CD8-positive, alpha-beta memory T cell (primary cell): ENCODE results near the gene TRIP10. TPM values are rescaled to one million over a fixed set of nuclear protein-coding genes. Genes with fewer than 3 reads are reported as not detected.
"Not testable (repeated sequence)": the region's sequence is repeated elsewhere in the genome, so short reads cannot be mapped to it uniquely, and the experiment has no call there.

Source experiments
- CTCF ChIA-PET: fragments of 350-600 bp; sonication (Branson Sonifier 250); formaldehyde crosslinking; loops from one replicate; lab custom pipeline; 2021; ENCODE audit warnings: antibody characterized with exemption; lab: Charles Lee
- POLR2A ChIA-PET: fragments of 350-600 bp; sonication (Branson Sonifier 250); formaldehyde crosslinking; loops from one replicate; lab custom pipeline; 2021; ENCODE audit warnings: antibody characterized with exemption; lab: Charles Lee
- DNase-seq, 5 donors: peaks; one replicate each; pipeline versions ENCODE4 v3.0.0 to v3.0.0-alpha.2; 2020 to 2022; ENCODE audit warnings: mixed read lengths in 1 of 5
- H3K27ac ChIP-seq: one replicate; pipeline ENCODE4 v1.7.0; 2013; ENCODE audit warnings: low read depth, mild to moderate bottlenecking, low read length, moderate library complexity
- H3K27me3 ChIP-seq: 2 replicates; pipeline ENCODE4 v1.7.0; 2013; ENCODE audit warnings: low read length, mild to moderate bottlenecking; ENCODE audit not compliant: insufficient read depth, poor library complexity, severe bottlenecking
- H3K36me3 ChIP-seq: 2 replicates; pipeline ENCODE4 v1.7.0; 2013; ENCODE audit warnings: mild to moderate bottlenecking, low read length, moderate library complexity; ENCODE audit not compliant: insufficient read depth
- H3K4me1 ChIP-seq: 2 replicates; pipeline ENCODE4 v1.7.0; 2013; ENCODE audit warnings: mild to moderate bottlenecking, low read length, moderate library complexity; ENCODE audit not compliant: insufficient read depth
- H3K4me3 ChIP-seq: 2 replicates; pipeline ENCODE4 v1.7.0; 2013; ENCODE audit warnings: mild to moderate bottlenecking, low read length
- H3K9me3 ChIP-seq: 2 replicates; pipeline ENCODE4 v1.7.0; 2013; ENCODE audit warnings: mild to moderate bottlenecking, low read length
- H3K27ac Mint-ChIP-seq, 8 donors: one replicate each; pipeline ENCODE4 v1.8.0; 2020 to 2021; ENCODE audit warnings: mixed read lengths in 8 of 8, mild to moderate bottlenecking in 6 of 8, inconsistent platforms in 3 of 8, moderate library complexity in 3 of 8
- H3K27me3 Mint-ChIP-seq, 2 donors: one replicate each; pipeline ENCODE4 v1.8.0; 2020 to 2021; ENCODE audit warnings: mixed read lengths in 2 of 2, mild to moderate bottlenecking in 1 of 2, moderate library complexity in 1 of 2
- H3K36me3 Mint-ChIP-seq, 3 donors: one replicate each; pipeline ENCODE4 v1.8.0; 2020 to 2021; ENCODE audit warnings: mixed read lengths in 3 of 3, inconsistent platforms in 1 of 3, mild to moderate bottlenecking in 1 of 3
- H3K4me1 Mint-ChIP-seq, 3 donors: one replicate each; pipeline ENCODE4 v1.8.0; 2020 to 2021; ENCODE audit warnings: mixed read lengths in 3 of 3, inconsistent platforms in 1 of 3, mild to moderate bottlenecking in 1 of 3
- H3K4me3 Mint-ChIP-seq, 7 donors: one replicate each; pipeline ENCODE4 v1.8.0; 2020 to 2021; ENCODE audit warnings: mixed read lengths in 7 of 7, mild to moderate bottlenecking in 6 of 7, moderate library complexity in 4 of 7, inconsistent platforms in 2 of 7
- H3K9me3 Mint-ChIP-seq, 5 donors: one replicate each; pipeline ENCODE4 v1.8.0; 2020 to 2022; ENCODE audit warnings: mixed read lengths in 5 of 5, mild to moderate bottlenecking in 3 of 5, moderate library complexity in 2 of 5, inconsistent platforms in 1 of 5
- polyA plus RNA-seq: library from polyadenylated mRNA; unstranded; fragments of 300-500 nt; fragmentation: Illumina TruSeq; gene quantifications from one replicate; pipeline ENCODE4 v1.2.3, GENCODE V29; 2021
- total RNA-seq, 2 experiments: library from RNA; stranded (reverse); gene quantifications; one replicate each; pipeline ENCODE4 v1.2.3, GENCODE V29; 2021

Gene TRIP10
- total and polyA plus RNA-seq, 3 experiments from 2014 or later: 2.0 to 47.8 (median 44.6) TPM

GRCh38 chr19:6708913-6709312, 30.6 kb upstream of the TRIP10 start:
- H3K36me3 ChIP-seq, POLR2A ChIA-PET, H3K4me1 ChIP-seq, H3K9me3 Mint-ChIP-seq, H3K4me3 ChIP-seq, CTCF ChIA-PET, H3K9me3 ChIP-seq, DNase-seq, H3K36me3 Mint-ChIP-seq, H3K27ac ChIP-seq, H3K27ac Mint-ChIP-seq: not testable (repeated sequence)
- H3K4me1 Mint-ChIP-seq: peaks cover 12 to 15% (median 14%) of the 10 kb centered on the region in 3 donors
- H3K27me3 ChIP-seq: peaks cover 10% of the 10 kb centered on the region
- peaks cover 17 to 27% of the 10 kb centered on the region in 2 donors for H3K27me3 Mint-ChIP-seq
- H3K4me3 Mint-ChIP-seq: peak overlapping the region in 1 of 7 donors; percentile 77

GRCh38 chr19:6709549-6709948, 29.9 kb upstream of the TRIP10 start:
- peaks cover 17 to 27% of the 10 kb centered on the region in 2 donors for H3K27me3 Mint-ChIP-seq
- H3K36me3 ChIP-seq: no peaks in the 10 kb centered on the region
- H3K27me3 ChIP-seq: peaks cover 10% of the 10 kb centered on the region
- H3K4me1 Mint-ChIP-seq: peaks cover 13 to 15% (median 14%) of the 10 kb centered on the region in 3 donors
- DNase-seq: no peak
- H3K36me3 Mint-ChIP-seq: no peaks in the 10 kb centered on the region
- no peak overlapping the region for H3K4me3 ChIP-seq
- ChIA-PET POLR2A (no interaction called here), CTCF (no interaction called here)
- no peaks in the 10 kb centered on the region for H3K4me1 ChIP-seq
- H3K27ac ChIP-seq: no peak overlapping the region
- no peaks in the 10 kb centered on the region for H3K9me3 Mint-ChIP-seq
- no peaks in the 10 kb centered on the region for H3K9me3 ChIP-seq
- H3K4me3 Mint-ChIP-seq: peak overlapping the region in 1 of 7 donors; percentile 14
- peak overlapping the region in 2 of 8 donors; percentile 41 to 64 for H3K27ac Mint-ChIP-seq

DNA sequence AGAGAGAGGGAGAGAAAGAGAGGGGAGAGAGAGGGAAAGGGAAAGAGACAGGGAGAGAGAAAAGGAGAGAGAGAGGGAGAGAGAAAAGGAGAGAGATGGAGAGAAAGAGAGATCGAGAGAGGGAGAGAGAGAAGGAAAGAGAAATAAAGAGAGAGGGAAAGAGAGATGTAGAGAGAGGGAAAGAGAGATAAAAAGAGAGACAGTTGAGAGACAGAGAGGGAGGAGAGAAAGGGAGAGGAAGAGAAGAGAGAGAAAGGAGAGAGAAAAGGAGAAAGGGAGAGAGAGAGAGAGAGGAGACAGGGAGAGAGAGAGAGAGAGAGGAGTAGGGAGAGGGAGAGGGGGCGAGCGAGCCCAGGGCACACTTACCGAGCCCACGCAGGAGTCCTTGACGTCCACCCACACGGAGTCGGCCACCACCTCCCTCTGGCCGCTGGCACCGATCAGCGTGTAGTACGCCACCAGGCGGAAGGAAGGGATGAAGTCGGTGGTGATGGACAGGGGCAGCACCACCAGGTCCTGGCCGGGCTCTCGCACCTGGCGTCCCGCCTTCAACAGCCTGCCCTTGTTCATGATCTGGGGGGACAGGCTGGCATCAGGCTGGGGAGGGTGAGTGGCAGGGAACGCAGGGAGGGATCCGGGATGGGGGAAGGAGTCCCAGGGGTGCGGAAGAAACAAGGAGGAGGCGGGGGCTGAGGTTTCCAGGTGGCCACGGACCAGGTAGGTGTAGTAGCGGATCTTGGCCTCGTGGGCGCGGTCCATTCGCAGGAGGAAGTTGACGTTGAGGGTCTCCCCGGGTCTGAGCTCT, 29.0 kb upstream of the TRIP10 start:
- Histone ChIP-seq H3K27ac (no peak overlapping the region), H3K4me1 (no peaks in the 10 kb centered on the region), H3K36me3 (no peaks in the 10 kb centered on the region), H3K27me3 (peaks cover 10% of the 10 kb centered on the region), H3K4me3 (no peak overlapping the region), H3K9me3 (no peaks in the 10 kb centered on the region)
- H3K9me3 Mint-ChIP-seq: no peaks in the 10 kb centered on the region
- POLR2A ChIA-PET: no interaction called here
- DNase-seq: no peak
- H3K36me3 Mint-ChIP-seq: no peaks in the 10 kb centered on the region
- peaks cover 13 to 15% (median 14%) of the 10 kb centered on the region in 3 donors for H3K4me1 Mint-ChIP-seq
- CTCF ChIA-PET: interaction anchor here (0.9 kb wide), 1 partner anchor 194 kb away, joined by 4 read pairs; no protein-coding TSS in a partner anchor
- peaks cover 17 to 27% of the 10 kb centered on the region in 2 donors for H3K27me3 Mint-ChIP-seq
- peak overlapping the region in 4 of 7 donors; percentile 7 to 58 (median 20) for H3K4me3 Mint-ChIP-seq
- H3K27ac Mint-ChIP-seq: peak overlapping the region in 4 of 8 donors; percentile 30 to 83 (median 51)

- POLR2A ChIA-PET: no interaction called here
- Mint-ChIP-seq H3K36me3 (no peaks in the 10 kb centered on the region), H3K4me1 (peaks cover 13 to 15% (median 14%) of the 10 kb centered on the region in 3 donors), H3K27ac (peak overlapping the region in 1 of 8 donors; percentile 47), H3K27me3 (peaks cover 17 to 27% of the 10 kb centered on the region in 2 donors), H3K9me3 (no peaks in the 10 kb centered on the region), H3K4me3 (peak overlapping the region in 2 of 7 donors; percentile 15 to 58)
- Histone ChIP-seq H3K27ac (no peak overlapping the region), H3K27me3 (peaks cover 10% of the 10 kb centered on the region), H3K4me3 (no peak overlapping the region), H3K36me3 (no peaks in the 10 kb centered on the region), H3K4me1 (no peaks in the 10 kb centered on the region), H3K9me3 (no peaks in the 10 kb centered on the region)
- DNase-seq: no peak
- CTCF ChIA-PET: interaction anchor here (0.9 kb wide), 1 partner anchor 194 kb away, joined by 4 read pairs; no protein-coding TSS in a partner anchor
These were observed 28.5 kb upstream of the TRIP10 start for GRCh38 chr19:6711078-6711361.

- Mint-ChIP-seq H3K4me1 (peaks cover 12 to 15% (median 14%) of the 10 kb centered on the region in 3 donors), H3K9me3 (no peaks in the 10 kb centered on the region), H3K27me3 (peaks cover 17 to 27% of the 10 kb centered on the region in 2 donors), H3K27ac (no peak overlapping the region), H3K4me3 (no peak overlapping the region), H3K36me3 (no peaks in the 10 kb centered on the region)
- H3K36me3 ChIP-seq: no peaks in the 10 kb centered on the region
- no peaks in the 10 kb centered on the region for H3K4me1 ChIP-seq
- ChIA-PET POLR2A (no interaction called here), CTCF (no interaction called here)
- H3K27ac ChIP-seq: no peak overlapping the region
- H3K9me3 ChIP-seq: no peaks in the 10 kb centered on the region
- H3K27me3 ChIP-seq: peaks cover 10% of the 10 kb centered on the region
- DNase-seq: no peak
- no peak overlapping the region for H3K4me3 ChIP-seq
These were observed 27.9 kb upstream of the TRIP10 start for GRCh38 chr19:6711605-6712004.

DNA sequence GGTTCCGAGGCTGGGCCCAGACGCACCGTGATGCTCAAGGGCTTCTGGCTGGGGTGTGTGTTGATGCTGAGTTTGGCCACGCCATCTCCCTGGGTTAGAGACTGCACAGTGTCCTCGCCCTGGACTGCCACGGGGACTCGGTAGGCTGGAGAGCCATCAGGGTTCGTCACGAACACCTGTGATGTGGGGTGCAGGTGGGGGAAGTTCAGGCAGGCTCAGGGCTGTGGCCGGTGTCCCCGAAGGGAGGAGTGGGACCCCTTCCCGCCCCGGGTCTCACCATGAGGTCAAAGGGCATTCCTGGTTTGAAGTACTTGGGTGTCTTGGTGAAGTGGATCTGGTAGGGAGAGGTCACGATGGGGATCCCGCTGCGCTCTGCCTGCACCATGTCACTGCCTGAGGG, 27.2 kb upstream of the TRIP10 start:
- H3K36me3 Mint-ChIP-seq: no peaks in the 10 kb centered on the region

DNA sequence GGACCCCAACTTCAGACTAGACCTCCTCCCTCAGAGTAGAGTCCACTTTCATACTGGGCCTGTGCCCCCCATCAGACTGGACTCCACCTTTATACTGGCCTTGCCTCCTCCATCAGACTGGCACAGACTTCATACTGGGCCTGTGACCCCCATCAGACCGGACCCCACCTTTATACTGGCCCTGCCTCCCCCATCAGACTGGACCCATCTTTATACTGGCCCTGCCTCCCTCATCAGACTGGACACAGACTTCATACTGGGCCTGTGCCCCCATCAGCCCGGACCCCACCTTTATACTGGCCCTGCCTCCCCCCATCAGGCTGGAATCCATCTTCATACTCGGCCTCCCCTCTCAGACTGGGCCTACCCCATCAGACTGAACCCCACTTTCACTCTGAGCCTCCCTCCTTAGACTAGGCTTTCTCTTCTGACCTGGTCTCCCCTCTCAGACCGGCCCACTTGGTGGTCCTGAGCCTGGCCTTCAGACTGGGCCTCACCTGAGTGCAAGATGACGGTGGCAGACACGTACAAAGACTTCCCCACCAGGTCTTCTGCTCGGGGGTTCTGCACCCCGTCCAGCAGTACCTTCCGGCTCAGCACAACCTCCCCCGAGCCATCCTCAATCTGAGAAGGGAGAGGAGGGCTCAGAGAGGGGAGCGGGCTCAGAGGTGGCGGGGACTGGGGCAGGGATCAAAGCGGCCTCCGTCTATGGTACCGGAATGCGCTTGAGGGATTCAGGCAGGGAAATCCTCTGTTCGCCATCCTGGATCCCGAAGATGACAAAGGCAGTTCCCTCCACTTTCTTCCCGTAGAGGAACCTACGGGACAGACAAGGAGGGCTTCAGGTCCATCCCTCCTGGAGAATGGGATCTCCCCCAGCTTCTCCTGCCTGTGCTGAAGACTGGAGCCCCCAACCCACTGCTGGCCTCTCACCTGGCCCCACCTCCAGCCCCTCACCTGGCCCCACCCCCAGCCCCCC, 26.5 kb upstream of the TRIP10 start:
- no peak overlapping the region for H3K4me3 ChIP-seq
- H3K9me3 ChIP-seq: no peaks in the 10 kb centered on the region
- no peak overlapping the region for H3K27ac ChIP-seq
- ChIA-PET POLR2A (no interaction called here), CTCF (no interaction called here)
- no peaks in the 10 kb centered on the region for H3K4me1 ChIP-seq
- no peaks in the 10 kb centered on the region for H3K9me3 Mint-ChIP-seq
- H3K36me3 Mint-ChIP-seq: no peaks in the 10 kb centered on the region
- no peaks in the 10 kb centered on the region for H3K36me3 ChIP-seq
- no peak overlapping the region for H3K4me3 Mint-ChIP-seq
- peaks cover 17 to 22% (median 20%) of the 10 kb centered on the region in 3 donors for H3K4me1 Mint-ChIP-seq
- H3K27ac Mint-ChIP-seq: peak overlapping the region in 2 of 8 donors; percentile 63 to 68
- H3K27me3 ChIP-seq: peaks cover 10% of the 10 kb centered on the region
- DNase-seq: no peak
- peaks cover 17 to 27% of the 10 kb centered on the region in 2 donors for H3K27me3 Mint-ChIP-seq

More for the DNA sequence above, 27.2 kb upstream of the TRIP10 start:
- Histone ChIP-seq H3K9me3 (no peaks in the 10 kb centered on the region), H3K4me1 (no peaks in the 10 kb centered on the region), H3K27me3 (peaks cover 10% of the 10 kb centered on the region), H3K4me3 (no peak overlapping the region), H3K27ac (no peak overlapping the region), H3K36me3 (no peaks in the 10 kb centered on the region)
- Mint-ChIP-seq H3K27me3 (peaks cover 17 to 27% of the 10 kb centered on the region in 2 donors), H3K4me3 (no peak overlapping the region), H3K4me1 (peaks cover 12 to 15% (median 15%) of the 10 kb centered on the region in 3 donors), H3K27ac (no peak overlapping the region), H3K9me3 (no peaks in the 10 kb centered on the region)
- ChIA-PET CTCF (no interaction called here), POLR2A (no interaction called here)
- no peak for DNase-seq
